ENCODE data around the gene KIAA1671. TPM values are rescaled to one million over a fixed set of nuclear protein-coding genes. Genes with fewer than 3 reads are reported as not detected.

KIAA1671 gene
- total RNA-seq, 1 donor, result 10.7 TPM

- peak; percentile 40 for DNase-seq (ENCODE audit: low read depth)
- TF ChIP-seq CTCF (IDR thresholded peaks at IDR 0.05; ENCODE audit: insufficient read depth, low read length), result no peak
- no peak overlapping the region for H3K4me3 ChIP-seq (ENCODE audit: low read depth, low read length)
Measured at GRCh38 chr22:25182131-25183110, 229.9 kb downstream of the KIAA1671 start.

- no peak overlapping the region for H3K4me3 ChIP-seq (ENCODE audit: low read depth, low read length)
- no peak for TF ChIP-seq CTCF (IDR thresholded peaks at IDR 0.05; ENCODE audit: insufficient read depth, low read length)
- DNase-seq (ENCODE audit: low read depth), result no peak
Measured at GRCh38 chr22:25183949-25184619, 231.6 kb downstream of the KIAA1671 start.

- H3K4me3 ChIP-seq (ENCODE audit: low read depth, low read length), result no peak overlapping the region
- no peak for DNase-seq (ENCODE audit: low read depth)
- TF ChIP-seq CTCF (IDR thresholded peaks at IDR 0.05; ENCODE audit: insufficient read depth, low read length), result no peak
Measured at GRCh38 chr22:25186140-25186539, 233.6 kb downstream of the KIAA1671 start.

GRCh38 chr22:25187469-25187868 lies 235.0 kb downstream of the KIAA1671 start:
- no peak for DNase-seq (ENCODE audit: low read depth)
- TF ChIP-seq CTCF (IDR thresholded peaks at IDR 0.05; ENCODE audit: insufficient read depth, low read length), result no peak
- H3K4me3 ChIP-seq (ENCODE audit: low read depth, low read length), result no peak overlapping the region

GRCh38 chr22:25192406-25192805 lies 239.9 kb downstream of the KIAA1671 start:
- DNase-seq (ENCODE audit: low read depth), result no peak
- no peak overlapping the region for H3K4me3 ChIP-seq (ENCODE audit: low read depth, low read length)
- TF ChIP-seq CTCF (IDR thresholded peaks at IDR 0.05; ENCODE audit: insufficient read depth, low read length), result no peak

- no peak for TF ChIP-seq CTCF (IDR thresholded peaks at IDR 0.05; ENCODE audit: insufficient read depth, low read length)
- no peak for DNase-seq (ENCODE audit: low read depth)
- H3K4me3 ChIP-seq (ENCODE audit: low read depth, low read length), result no peak overlapping the region
Measured at GRCh38 chr22:25193130-25193529, 240.6 kb downstream of the KIAA1671 start.

All from fibroblast of the aortic adventitia (primary cell).